Stimulated activated naive CD8-positive, alpha-beta T cell treated with anti-CD3 and anti-CD28 coated beads, Interleukin-15, Interleukin-2, amounts not matched to agents 100 ng/mL and 50 ng/mL, for 24 hours (primary cell): ENCODE data around the gene MSI1.

ENCODE experiments used
- H3K27ac Mint-ChIP-seq: one replicate; pipeline ENCODE4 v1.8.0; 2021; ENCODE audit warnings: mild to moderate bottlenecking, mixed read lengths
- H3K27me3 Mint-ChIP-seq: one replicate; pipeline ENCODE4 v1.8.0; 2021; ENCODE audit warnings: mixed read lengths
- H3K36me3 Mint-ChIP-seq: one replicate; pipeline ENCODE4 v1.8.0; 2021; ENCODE audit warnings: low read depth, mixed read lengths
- H3K4me1 Mint-ChIP-seq: one replicate; pipeline ENCODE4 v1.8.0; 2021; ENCODE audit warnings: low read depth, mixed read lengths
- H3K4me3 Mint-ChIP-seq: one replicate; pipeline ENCODE4 v1.8.0; 2021; ENCODE audit warnings: mild to moderate bottlenecking, mixed read lengths
- H3K9me3 Mint-ChIP-seq: one replicate; pipeline ENCODE4 v1.8.0; 2021; ENCODE audit warnings: mixed read lengths

MSI1 gene

GRCh38 chr12:120292411-120292660 is 76.6 kb downstream of the MSI1 start:
- H3K27ac Mint-ChIP-seq, result no peak overlapping the region
- H3K27me3 Mint-ChIP-seq, result no peaks in the 10 kb centered on the region
- H3K9me3 Mint-ChIP-seq, result no peaks in the 10 kb centered on the region
- peaks cover 6% of the 10 kb centered on the region for H3K4me1 Mint-ChIP-seq
- no peak overlapping the region for H3K4me3 Mint-ChIP-seq
- H3K36me3 Mint-ChIP-seq, result no peaks in the 10 kb centered on the region
